ENCODE results near the gene RAB6B.

DNA sequence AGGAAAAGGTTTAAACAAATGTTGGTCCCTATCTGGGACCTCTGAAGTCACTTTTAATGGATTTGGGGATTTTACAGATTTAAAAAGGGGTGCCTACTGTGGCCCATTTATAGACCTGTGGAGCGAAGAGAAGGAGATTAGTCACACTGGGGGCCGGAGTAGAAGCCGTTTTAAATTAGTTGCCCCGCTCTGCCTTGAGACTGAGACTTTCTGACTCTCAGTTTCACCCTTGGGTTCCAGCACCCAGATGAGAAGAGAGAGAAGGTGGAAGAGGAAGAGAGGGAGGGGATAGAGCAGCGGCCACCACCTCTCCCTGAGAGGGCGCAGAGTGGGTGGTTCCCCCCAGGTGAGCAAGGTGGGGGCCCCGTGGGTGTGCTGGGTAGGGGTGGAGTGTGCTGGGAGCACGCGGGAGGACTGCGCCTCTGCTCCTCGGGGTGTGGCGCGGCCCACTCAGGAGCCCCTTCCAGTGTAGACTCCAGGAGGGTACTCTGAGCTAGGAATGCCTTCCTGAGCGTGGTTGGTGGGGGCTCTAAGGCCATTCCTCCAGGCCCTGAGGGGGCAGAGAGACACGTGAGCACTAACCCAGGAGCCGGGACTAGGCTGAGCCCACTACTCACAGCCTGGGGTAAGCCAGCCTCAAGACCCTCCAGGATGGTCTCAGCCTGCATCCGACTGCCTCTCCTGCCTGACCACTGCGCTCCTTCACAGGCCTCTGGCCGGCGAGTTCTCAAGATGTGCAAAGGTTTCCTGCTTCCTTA is 32.6 kb upstream of the RAB6B start:
- TF ChIP-seq SUZ12 (IDR thresholded peaks at IDR 0.05; ENCODE audit: extremely low read depth, insufficient read depth, insufficient read length), result no peak
- TF ChIP-seq YY1 (IDR thresholded peaks at IDR 0.05; ENCODE audit: insufficient read depth, insufficient read length), result no peak
